GM19467 (cell line): Measurements from ENCODE around the gene KRT10.
"Not testable (repeated sequence)": the region's sequence is repeated elsewhere in the genome, so short reads cannot be mapped to it uniquely, and the experiment has no call there.

Experiments
- ATAC-seq: cut with Tn5 transposase; IDR thresholded peaks from one replicate; pipeline ENCODE4 v1.9.1; 2021; ENCODE audit warnings: mild to moderate bottlenecking, moderate library complexity; ENCODE audit not compliant: unreplicated experiment

Gene KRT10

GRCh38 chr17:40833882-40834281 is 11.5 kb upstream of the KRT10 start:
- ATAC-seq = no peak

DNA sequence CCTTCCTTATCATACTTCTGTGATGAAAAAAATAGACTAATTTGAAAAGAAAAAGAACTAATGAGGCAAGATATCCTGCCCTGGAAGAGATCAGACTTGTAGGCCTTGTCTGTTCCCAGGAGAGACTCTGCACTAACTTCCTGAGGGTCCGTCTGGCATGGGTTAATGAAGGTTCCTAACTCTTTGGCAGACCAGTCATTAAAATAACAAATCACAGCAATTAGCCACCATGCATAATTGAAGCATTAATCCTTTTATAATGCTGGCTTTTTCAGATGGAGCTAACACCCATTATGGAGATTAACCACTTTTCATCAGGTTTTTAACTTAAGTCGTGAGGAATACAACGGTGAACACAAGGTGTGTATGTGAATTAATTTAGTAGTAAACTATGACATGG is 10.4 kb upstream of the KRT10 start:
- ATAC-seq = no peak

GRCh38 chr17:40830085-40830776 is 7.8 kb upstream of the KRT10 start:
- ATAC-seq = no peak

DNA sequence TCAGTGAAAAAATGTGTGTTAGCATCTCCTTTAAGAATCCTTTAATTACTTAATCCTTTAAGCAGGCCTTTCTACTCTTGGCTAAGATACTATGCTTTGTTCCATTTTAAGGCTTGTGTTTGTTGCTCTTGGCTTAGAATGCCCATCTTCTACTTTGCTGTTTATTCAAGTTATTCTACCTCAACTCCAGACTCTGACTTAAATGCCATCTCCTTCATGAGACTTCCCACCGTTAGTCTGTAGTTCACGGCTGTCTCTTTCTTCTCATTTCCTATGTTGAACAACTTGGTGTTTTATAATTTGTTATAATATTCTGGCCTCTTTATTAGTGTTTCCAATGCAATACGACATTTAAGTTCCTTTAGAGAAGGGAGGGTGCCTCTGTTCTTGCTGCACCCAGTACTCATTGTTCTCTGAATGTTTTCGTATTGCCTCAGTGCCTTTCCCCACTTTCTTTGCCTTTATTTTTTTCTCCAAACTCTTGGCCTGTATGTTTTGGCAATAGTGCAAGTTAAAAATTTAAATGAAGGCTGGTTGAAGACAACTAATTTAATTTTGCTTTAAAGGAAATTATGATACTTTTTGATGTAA is 6.1 kb upstream of the KRT10 start:
- ATAC-seq = no peak

DNA sequence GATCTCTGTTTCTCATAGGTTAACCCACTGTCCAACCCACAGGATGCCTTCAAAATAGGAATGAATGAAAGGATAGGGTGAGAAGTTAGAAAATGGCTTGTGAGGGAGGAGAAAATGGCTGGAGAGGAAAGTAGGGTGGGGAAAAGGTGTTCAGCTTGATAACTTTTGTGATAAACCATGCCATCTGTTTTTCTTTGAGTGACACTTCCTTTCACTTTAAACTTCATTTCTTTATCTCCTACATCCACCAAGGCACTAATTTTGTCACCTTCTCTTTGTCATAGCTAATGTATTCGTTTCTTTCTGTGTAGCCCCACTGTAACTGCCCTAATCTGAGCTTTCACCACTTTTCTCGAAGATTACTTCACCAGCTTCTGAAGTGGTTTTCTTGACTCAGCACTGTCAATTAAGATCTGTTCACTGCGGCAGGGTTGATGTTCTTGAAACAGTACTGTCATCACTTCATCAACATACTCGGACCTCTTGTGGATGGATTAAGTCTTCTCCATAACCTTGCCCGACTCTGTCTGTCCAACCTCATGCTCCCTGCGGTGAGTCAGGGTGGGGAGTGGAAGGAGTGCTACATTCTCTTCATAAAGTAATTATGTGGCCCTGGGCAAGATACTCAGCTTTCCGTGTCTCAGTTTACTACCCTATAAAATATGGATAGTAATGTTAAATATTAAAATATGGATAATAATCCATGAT is 5.5 kb upstream of the KRT10 start:
- ATAC-seq = no peak

GRCh38 chr17:40825599-40825998 is 3.2 kb upstream of the KRT10 start:
- ATAC-seq = no peak

GRCh38 chr17:40824015-40824832 is 1.8 kb upstream of the KRT10 start:
- no peak for ATAC-seq

DNA sequence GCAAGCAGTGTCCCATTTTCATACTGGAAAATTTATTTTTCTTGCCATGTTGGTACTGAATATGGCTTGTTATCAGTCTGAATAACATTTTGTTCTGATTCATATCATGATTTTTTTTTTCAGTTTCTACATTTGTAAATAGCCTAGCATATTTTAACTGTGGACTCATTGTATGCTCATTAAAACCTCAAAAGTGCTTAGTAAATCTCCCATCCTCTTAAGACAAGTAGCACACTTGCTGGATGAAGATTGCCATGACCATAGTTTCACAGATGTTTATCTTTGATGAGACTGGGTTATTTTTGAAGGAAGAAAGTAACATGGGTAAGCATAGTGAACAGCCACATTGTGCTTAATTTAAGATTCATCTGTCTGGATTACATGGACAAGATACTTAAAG is 878 bp downstream of the KRT10 start:
- ATAC-seq = no peak

GRCh38 chr17:40820228-40820838 is 2.1 kb downstream of the KRT10 start:
- ATAC-seq = no peak

- ATAC-seq = no peak
These were observed 2.8 kb downstream of the KRT10 start for GRCh38 chr17:40819528-40820125.

DNA sequence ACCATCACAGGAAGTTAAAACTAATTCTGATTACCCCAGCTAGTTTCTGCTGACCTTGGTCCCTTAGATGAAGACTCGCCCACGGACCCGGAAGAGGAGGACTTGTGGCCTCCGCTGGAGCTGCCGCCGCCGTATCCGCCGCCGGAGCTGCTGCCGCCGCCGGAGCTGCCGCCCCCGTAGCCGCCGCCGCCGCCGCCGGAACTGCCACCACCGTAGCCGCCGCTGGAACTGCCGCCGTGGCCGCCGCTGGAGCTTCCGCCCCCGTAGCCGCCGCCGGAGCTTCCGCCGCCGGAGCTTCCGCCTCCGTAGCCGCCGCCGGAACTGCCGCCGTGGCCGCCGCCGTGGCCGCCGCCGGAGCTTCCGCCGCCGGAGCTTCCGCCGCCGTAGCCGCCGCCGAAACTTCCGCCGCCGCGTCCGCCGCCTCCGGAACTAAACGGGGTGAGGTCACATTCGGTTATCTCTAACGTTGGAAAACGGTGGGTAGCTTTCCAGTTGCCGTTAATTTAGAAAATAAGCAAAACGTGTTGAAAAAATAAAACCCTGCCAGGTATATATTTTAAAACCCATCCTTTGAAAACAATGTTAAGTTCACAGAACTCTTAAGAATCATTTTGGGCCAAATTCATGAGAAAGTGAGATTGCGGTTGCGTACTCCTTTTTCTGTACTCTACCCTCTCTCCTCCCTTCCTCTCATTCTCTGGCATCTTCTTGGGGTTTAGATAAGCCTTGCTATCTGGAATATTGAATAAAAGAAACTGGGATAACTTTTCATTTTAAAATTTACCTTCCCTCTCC is 3.5 kb downstream of the KRT10 start:
- peak; percentile 76 for ATAC-seq

- no peak for ATAC-seq
These were observed 4.1 kb downstream of the KRT10 start for GRCh38 chr17:40818343-40818732.

DNA sequence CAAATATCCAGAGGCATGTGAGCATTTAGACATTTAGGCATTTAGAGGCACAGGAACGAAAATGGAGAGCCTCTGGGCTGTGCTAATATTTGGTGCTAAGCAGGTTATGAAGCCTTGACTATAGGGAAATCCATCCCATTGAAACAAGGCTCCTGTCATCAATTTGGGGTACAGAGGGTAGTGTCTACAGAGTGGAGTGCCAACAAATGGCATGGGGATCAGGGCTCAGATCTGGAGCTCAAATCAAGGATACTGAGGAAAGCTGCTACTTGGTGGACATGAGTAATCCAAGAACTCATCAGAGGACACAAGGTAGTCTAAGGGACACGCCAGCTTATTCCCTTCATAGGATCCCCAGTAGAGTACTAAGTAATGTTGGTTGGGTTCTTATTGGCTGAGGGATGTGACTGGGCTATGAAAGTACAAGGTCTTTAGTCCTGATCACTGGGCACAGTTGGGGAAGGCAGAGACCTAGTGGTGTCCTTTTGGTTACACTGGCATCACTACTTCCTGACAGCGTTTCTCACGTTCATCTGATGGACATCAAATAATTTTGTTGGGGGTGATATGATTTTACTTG is 5.2 kb downstream of the KRT10 start:
- ATAC-seq = no peak

GRCh38 chr17:40816569-40816968 is 5.8 kb downstream of the KRT10 start:
- no peak for ATAC-seq

DNA sequence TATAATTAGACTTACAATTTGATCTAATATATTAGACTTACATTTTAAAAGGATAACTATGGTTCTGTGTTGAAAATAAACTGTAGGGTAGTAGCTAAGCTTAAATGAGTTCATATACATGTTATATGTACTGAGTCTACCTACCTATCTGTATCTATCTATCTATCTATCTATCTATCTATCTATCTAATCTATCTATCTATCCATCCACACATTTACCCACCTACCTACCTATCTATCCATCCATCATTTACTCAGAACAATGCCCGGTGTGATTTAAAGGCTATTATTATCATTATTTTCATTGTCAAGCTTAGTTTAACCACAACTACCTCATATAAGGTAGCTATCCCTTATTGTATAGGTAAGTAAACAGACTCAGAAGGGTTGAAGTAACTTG is 7.0 kb downstream of the KRT10 start:
- ATAC-seq = no peak

DNA sequence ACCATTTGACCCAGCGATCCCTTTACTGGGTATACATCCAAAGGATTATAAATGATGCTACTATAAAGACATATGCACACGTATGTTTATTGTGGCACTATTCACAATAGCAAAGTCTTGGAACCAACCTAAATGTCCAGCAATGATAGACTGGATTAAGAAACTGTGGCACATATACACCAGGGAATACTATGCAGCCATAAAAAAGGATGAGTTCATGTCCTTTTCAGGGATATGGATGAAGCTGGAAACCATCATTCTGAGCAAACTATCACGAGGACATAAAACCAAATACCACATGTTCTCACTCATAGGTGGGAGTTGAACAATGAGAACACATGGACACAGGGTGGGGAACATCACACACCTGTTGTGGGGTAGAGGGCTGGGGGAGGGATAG is 7.8 kb downstream of the KRT10 start:
- ATAC-seq = not testable (repeated sequence)

GRCh38 chr17:40813804-40814203 is 8.6 kb downstream of the KRT10 start:
- no peak for ATAC-seq

GRCh38 chr17:40812639-40813038 is 9.8 kb downstream of the KRT10 start:
- no peak for ATAC-seq

DNA sequence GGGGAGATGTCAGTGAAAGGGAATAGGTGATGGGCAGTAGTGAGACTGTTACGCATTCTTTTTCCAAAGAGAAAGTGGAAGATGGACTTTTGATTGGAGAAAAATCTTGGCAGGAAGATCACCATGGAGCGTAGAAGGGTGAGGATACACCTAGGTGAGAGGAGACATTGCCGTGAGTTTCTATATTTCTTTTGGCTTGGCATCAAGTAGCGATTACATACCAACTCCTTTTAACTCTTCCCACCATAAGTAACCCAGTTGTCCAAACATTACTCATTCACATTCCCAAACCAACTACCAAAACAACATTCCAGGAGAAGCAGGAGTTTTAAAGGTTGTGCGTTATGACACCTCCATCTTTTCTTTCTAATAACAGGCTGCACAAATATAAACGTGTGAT is 11.9 kb downstream of the KRT10 start:
- ATAC-seq = no peak
